Measurements from ENCODE around the gene ETV7. TPM values are rescaled to one million over a fixed set of nuclear protein-coding genes. Genes with fewer than 3 reads are reported as not detected.

The ETV7 gene
- total RNA-seq, 1 donor from 2014 or later, result 5.2 TPM

DNA sequence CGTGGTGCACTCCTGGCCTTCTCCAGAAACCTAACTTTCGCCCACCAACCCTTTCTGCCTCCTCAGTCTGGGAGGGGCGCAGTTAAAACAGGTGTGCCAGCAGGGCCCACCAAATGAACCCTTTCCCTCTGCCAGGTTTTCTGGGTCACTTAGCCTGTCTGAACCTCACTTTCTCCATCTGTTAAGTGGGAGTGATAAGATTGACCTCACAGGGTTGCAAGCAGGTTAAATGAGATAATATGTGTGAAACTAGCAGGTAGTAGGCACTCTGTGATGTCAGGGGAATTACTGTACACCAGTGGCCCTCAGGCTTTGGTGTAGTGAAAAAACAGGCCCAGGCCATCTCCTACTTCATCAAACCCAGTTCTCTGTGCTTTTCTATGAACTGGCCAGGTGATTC is 64.9 kb downstream of the ETV7 start:
- TF ChIP-seq, protein P1, sequence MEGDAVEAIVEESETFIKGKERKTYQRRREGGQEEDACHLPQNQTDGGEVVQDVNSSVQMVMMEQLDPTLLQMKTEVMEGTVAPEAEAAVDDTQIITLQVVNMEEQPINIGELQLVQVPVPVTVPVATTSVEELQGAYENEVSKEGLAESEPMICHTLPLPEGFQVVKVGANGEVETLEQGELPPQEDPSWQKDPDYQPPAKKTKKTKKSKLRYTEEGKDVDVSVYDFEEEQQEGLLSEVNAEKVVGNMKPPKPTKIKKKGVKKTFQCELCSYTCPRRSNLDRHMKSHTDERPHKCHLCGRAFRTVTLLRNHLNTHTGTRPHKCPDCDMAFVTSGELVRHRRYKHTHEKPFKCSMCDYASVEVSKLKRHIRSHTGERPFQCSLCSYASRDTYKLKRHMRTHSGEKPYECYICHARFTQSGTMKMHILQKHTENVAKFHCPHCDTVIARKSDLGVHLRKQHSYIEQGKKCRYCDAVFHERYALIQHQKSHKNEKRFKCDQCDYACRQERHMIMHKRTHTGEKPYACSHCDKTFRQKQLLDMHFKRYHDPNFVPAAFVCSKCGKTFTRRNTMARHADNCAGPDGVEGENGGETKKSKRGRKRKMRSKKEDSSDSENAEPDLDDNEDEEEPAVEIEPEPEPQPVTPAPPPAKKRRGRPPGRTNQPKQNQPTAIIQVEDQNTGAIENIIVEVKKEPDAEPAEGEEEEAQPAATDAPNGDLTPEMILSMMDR (IDR thresholded peaks at IDR 0.05), result no peak

DNA sequence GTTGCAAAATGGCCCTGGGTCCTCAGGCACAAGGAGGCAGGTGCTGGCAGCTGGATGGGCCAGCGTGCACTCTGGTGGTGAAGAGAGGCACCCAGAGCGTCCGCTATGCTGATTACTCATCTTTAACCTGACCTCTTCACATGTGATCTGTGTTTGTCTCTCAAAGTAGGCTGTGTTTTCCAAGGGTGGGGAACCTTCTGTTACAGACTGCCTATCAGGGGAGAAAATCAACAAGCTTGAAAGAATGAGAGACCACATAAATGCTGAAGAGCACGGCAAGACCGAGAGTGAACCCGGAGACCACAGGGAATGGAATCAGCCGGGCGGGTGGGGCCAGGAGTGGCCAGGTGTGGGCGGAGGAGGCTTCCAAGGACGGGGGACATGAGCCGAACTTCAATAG is 67.0 kb downstream of the ETV7 start:
- no peaks in the 10 kb centered on the region for H3K27me3 ChIP-seq (ENCODE audit: low read depth)
- intact Hi-C loops (cut with DNase I), result no loop called here
- no peak overlapping the region for H3K27ac ChIP-seq
- ATAC-seq (no peak), DNase-seq (no peak)
- no peak overlapping the region for H3K4me3 ChIP-seq
- H3K9me3 ChIP-seq, result no peaks in the 10 kb centered on the region
- H3K4me1 ChIP-seq, result no peaks in the 10 kb centered on the region
- TF ChIP-seq, protein P1 (IDR thresholded peaks at IDR 0.05), result no peak
- H3K36me3 ChIP-seq, result no peaks in the 10 kb centered on the region

More for the DNA sequence above, 64.9 kb downstream of the ETV7 start:
- H3K4me3 ChIP-seq, result no peak overlapping the region
- ATAC-seq, result no peak
- H3K27ac ChIP-seq, result no peak overlapping the region
- no peaks in the 10 kb centered on the region for H3K9me3 ChIP-seq
- intact Hi-C loops (cut with DNase I), result no loop called here
- no peaks in the 10 kb centered on the region for H3K4me1 ChIP-seq
- DNase-seq, result no peak
- H3K27me3 ChIP-seq (ENCODE audit: low read depth), result no peaks in the 10 kb centered on the region
- H3K36me3 ChIP-seq, result no peaks in the 10 kb centered on the region

DNA sequence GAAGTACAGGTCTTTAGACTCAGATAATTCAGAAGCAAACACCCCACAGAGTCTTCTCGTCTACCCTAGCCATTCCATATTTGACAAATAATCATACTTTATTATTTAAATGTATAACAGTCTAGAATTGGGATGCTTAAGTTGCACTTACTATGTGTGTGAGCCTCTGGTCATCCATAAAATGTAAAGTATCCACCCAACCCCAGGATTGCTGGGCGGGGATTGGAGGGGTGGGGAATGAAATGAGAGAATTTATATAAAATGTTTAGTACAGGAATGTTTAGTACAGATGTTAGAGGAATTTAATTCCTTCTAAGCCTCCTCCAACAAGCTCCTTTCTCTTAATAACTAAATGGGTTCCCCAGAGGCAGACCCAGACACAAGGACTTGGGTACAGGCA is 67.6 kb downstream of the ETV7 start:
- Histone ChIP-seq H3K27me3 (ENCODE audit: low read depth) (no peaks in the 10 kb centered on the region), H3K27ac (no peak overlapping the region), H3K36me3 (no peaks in the 10 kb centered on the region), H3K4me3 (no peak overlapping the region), H3K4me1 (no peaks in the 10 kb centered on the region), H3K9me3 (no peaks in the 10 kb centered on the region)
- intact Hi-C loops (cut with DNase I), result no loop called here
- DNase-seq (no peak), ATAC-seq (no peak)
- TF ChIP-seq, protein P1 (IDR thresholded peaks at IDR 0.05), result no peak

DNA sequence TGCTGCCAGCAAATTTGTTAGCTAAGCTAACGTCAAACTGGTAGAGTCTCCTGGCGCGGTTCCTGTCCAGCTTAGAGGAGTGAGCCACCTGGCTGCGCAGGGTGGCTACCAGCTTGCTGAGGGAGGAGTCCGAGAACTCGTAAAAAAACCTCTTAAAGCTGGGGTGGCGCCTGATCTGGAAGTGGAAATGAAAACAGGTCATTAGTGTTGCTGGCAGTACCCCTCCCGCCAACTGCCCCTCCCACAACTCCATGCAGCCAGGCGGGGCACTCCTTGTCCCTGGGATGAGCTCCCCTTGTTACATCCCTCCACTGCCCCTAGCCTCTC is 68.1 kb downstream of the ETV7 start:
- no peak overlapping the region for H3K4me3 ChIP-seq
- no peak for ATAC-seq
- H3K27me3 ChIP-seq (ENCODE audit: low read depth), result no peaks in the 10 kb centered on the region
- H3K4me1 ChIP-seq, result no peaks in the 10 kb centered on the region
- DNase-seq, result no peak
- no peaks in the 10 kb centered on the region for H3K36me3 ChIP-seq
- H3K27ac ChIP-seq, result no peak overlapping the region
- intact Hi-C loops (cut with DNase I), result no loop called here
- no peaks in the 10 kb centered on the region for H3K9me3 ChIP-seq
- TF ChIP-seq, protein P1 (IDR thresholded peaks at IDR 0.05), result no peak

DNA sequence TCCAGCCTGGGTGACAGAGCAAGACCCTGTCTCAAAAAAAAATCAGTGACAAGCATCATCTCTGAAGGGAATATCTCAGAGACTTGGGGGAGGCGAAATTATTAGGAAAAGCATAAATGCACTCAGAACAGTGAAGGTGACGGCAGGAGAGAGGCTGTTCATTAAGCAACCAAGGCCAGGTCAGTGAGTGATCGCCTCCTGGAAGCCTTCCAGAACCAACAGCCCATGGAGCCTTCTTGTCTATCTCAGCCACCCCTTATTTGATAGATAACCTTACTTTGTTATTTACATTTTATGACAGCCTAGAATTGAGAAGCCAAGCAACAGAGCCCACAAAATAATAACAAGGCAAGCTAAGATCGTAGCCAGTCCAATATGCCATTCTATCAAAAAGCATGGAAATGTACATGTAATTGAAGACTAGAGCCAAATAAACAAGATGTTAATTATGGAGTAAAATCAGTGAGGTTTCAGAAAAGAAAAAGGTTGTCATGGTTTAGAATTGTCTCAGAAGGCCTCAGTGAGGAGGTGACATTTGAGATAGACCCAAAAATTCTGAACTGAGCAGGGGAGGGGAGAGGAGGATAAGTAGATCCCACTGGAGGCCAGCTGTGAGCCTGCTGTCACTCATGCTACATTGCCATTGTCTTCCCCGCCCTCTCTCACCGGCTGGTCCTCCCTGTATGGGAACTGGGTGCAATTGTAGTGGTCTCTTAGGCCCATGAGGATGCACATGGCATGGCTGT is 68.6 kb downstream of the ETV7 start:
- no peak for DNase-seq
- intact Hi-C loops (cut with DNase I), result no loop called here

More for the DNA sequence above, 68.6 kb downstream of the ETV7 start:
- no peaks in the 10 kb centered on the region for H3K27me3 ChIP-seq (ENCODE audit: low read depth)
- no peak overlapping the region for H3K27ac ChIP-seq
- H3K4me3 ChIP-seq, result no peak overlapping the region
- H3K9me3 ChIP-seq, result no peaks in the 10 kb centered on the region
- no peaks in the 10 kb centered on the region for H3K36me3 ChIP-seq
- H3K4me1 ChIP-seq, result no peaks in the 10 kb centered on the region
- ATAC-seq, result no peak
- TF ChIP-seq, protein P1 (IDR thresholded peaks at IDR 0.05), result no peak
